Measurements from ENCODE around the gene CDH13.

CDH13 gene

DNA sequence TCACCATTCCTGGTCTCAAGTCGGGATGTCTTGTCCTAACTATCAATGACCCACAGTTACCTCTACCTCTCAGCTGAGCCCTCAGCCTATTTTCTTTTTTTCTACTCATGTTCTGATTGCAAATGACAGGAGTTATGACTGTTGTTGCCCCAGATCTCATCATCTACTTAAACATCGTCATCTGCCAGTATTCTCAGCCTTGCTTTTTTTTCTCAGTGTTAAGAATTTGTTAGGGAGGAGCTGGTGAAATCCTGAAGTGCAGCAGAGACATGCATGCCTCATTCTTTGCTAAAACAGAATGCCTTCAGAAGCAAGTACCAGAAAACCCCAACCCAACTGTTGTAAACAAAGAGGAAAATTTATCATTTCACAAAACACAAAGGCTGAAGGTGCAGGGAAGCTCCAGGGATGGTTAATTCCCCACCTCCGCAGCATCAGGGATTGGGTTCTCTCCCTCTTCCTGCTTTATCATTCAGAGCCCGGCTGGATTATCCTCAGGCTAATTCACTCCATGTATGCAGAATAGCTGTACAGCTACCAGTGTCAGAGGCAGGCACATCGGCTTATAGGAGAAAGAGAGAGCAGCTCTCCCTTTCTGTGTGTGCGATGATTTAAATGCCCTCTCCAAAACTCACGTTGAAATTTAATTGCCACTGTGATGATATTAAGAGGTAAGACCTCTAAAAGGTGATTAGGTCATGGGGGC is 640.2 kb downstream of the CDH13 start:
- no peaks in the 10 kb centered on the region for H3K27me3 ChIP-seq (ENCODE audit: control insufficient read depth in 1 of 2, insufficient read depth in 2 of 2, low read length in 2 of 2)
- no peak overlapping the region for H3K4me3 ChIP-seq (ENCODE audit: low read length in 2 of 2)
- no peak overlapping the region for H3K27ac ChIP-seq (ENCODE audit: low read length)
- no peaks in the 10 kb centered on the region for H3K4me1 ChIP-seq (ENCODE audit: control insufficient read depth, insufficient read depth, low read length)
- H3K36me3 ChIP-seq (ENCODE audit: control insufficient read depth in 2 of 2, insufficient read depth in 2 of 2, low read length in 2 of 2), result no peaks in the 10 kb centered on the region
- H3K9me3 ChIP-seq (ENCODE audit: control insufficient read depth in 2 of 2, low read length in 2 of 2), result no peaks in the 10 kb centered on the region
- H3K9ac ChIP-seq (ENCODE audit: low read length in 2 of 2), result no peak overlapping the region

DNA sequence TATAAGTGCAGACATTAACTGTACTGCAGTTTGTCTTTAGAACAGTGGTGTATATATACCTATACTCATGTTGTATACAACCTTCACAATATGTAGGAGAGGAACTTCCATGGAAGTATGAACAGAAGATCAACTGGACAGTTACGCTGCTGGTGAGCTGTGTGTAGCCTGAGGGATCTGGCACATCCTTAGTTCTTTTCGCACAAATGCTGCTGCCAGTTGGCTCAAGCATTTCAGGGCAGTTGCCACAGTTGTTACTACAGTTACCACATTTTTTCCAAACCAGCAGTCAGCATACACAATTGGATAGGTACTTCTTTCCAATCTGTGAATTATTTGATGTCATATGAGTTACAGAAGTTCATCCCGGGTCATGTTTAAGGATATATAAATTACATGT is 641.4 kb downstream of the CDH13 start:
- Histone ChIP-seq H3K27me3 (ENCODE audit: control insufficient read depth in 1 of 2, insufficient read depth in 2 of 2, low read length in 2 of 2) (no peaks in the 10 kb centered on the region), H3K36me3 (ENCODE audit: control insufficient read depth in 2 of 2, insufficient read depth in 2 of 2, low read length in 2 of 2) (no peaks in the 10 kb centered on the region), H3K4me3 (ENCODE audit: low read length in 2 of 2) (no peak overlapping the region), H3K9ac (ENCODE audit: low read length in 2 of 2) (no peak overlapping the region), H3K9me3 (ENCODE audit: control insufficient read depth in 2 of 2, low read length in 2 of 2) (no peaks in the 10 kb centered on the region), H3K27ac (ENCODE audit: low read length) (no peak overlapping the region), H3K4me1 (ENCODE audit: control insufficient read depth, insufficient read depth, low read length) (no peaks in the 10 kb centered on the region)

DNA sequence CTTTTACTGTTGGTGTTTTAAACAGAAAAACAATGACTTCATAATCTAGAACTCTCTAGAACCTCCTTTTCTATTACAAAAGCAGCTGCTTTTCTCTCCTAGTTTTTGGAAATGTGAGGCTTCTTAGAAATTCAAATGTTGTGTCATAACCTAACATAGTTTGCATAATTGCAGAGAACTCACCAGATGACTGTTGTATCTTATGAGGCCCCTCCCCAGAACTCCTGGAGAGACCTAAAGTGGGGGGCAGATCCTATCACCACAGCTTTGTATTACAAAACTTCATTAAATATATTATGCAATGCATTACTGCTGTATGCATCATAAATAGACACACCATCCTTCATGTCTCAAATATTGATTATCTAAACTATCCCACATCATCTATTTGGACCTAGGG is 642.3 kb downstream of the CDH13 start:
- H3K9ac ChIP-seq (ENCODE audit: low read length in 2 of 2), result no peak overlapping the region
- no peak overlapping the region for H3K4me3 ChIP-seq (ENCODE audit: low read length in 2 of 2)
- no peak overlapping the region for H3K27ac ChIP-seq (ENCODE audit: low read length)

DNA sequence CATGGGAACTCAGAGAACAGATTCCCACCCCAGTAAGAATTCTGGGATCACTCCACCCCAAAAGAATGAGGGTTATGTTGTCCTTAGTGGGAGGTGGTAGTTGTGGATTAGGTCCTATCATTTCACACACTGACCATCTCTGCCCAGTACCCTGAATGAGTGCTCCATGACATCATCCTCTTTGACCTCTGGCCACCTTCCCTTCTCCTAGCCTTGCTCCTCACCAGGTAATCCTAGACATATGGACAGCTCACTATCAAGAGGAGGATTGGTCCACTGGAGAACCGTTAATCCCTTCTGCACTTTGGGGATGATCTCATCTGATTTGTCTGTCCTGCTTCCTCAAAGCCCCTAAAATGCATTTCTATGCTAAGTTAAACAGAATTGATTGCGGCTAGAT is 642.8 kb downstream of the CDH13 start:
- H3K4me1 ChIP-seq (ENCODE audit: control insufficient read depth, insufficient read depth, low read length), result no peaks in the 10 kb centered on the region
- H3K4me3 ChIP-seq (ENCODE audit: low read length in 2 of 2), result no peak overlapping the region
- H3K9ac ChIP-seq (ENCODE audit: low read length in 2 of 2), result no peak overlapping the region

More for the DNA sequence above, 642.3 kb downstream of the CDH13 start:
- no peaks in the 10 kb centered on the region for H3K36me3 ChIP-seq (ENCODE audit: control insufficient read depth in 2 of 2, insufficient read depth in 2 of 2, low read length in 2 of 2)
- no peaks in the 10 kb centered on the region for H3K4me1 ChIP-seq (ENCODE audit: control insufficient read depth, insufficient read depth, low read length)
- no peaks in the 10 kb centered on the region for H3K9me3 ChIP-seq (ENCODE audit: control insufficient read depth in 2 of 2, low read length in 2 of 2)
- H3K27me3 ChIP-seq (ENCODE audit: control insufficient read depth in 1 of 2, insufficient read depth in 2 of 2, low read length in 2 of 2), result no peaks in the 10 kb centered on the region

DNA sequence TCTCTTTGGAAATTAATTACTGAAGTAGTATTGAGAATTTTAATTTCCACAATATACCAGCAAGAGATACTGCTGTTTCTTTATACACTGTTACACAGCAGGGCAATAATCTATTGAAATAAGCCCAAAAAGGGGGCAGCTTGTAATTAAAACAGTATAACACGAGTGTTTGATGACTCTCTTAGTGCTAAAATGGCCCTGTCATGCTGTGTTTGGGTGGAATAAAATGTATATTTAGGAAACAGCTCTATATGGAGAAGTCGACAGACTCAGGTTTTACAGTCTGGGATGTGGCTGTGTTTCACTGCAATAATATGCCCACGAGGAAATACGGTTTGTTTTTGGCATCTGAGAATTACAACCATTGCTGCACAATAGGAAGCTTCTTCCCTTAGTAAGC is 643.3 kb downstream of the CDH13 start:
- H3K9me3 ChIP-seq (ENCODE audit: control insufficient read depth in 2 of 2, low read length in 2 of 2), result no peaks in the 10 kb centered on the region
- H3K9ac ChIP-seq (ENCODE audit: low read length in 2 of 2), result no peak overlapping the region

More for the DNA sequence above, 642.8 kb downstream of the CDH13 start:
- H3K36me3 ChIP-seq (ENCODE audit: control insufficient read depth in 2 of 2, insufficient read depth in 2 of 2, low read length in 2 of 2), result no peaks in the 10 kb centered on the region
- H3K27me3 ChIP-seq (ENCODE audit: control insufficient read depth in 1 of 2, insufficient read depth in 2 of 2, low read length in 2 of 2), result no peaks in the 10 kb centered on the region
- no peaks in the 10 kb centered on the region for H3K9me3 ChIP-seq (ENCODE audit: control insufficient read depth in 2 of 2, low read length in 2 of 2)
- H3K27ac ChIP-seq (ENCODE audit: low read length), result no peak overlapping the region

DNA sequence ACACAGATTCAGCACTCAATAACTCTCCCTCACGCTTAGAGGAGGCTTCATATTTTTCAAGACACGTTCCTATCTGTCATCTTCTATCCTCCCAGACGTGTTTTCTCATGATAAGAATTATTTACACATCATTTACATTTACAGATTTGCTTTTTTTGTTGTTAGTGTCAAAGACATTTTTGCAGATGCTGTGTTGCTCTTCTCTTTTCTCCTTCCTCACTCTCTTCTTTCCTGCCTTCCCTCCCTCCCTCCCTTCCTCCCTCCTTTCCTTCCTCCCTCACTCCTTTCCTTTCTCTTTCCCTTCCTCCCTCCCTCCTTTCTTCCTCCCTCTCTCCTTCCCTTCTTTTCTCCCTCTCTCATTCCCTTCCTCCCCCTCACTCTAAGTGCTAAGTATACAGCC is 643.9 kb downstream of the CDH13 start:
- H3K9me3 ChIP-seq (ENCODE audit: control insufficient read depth in 2 of 2, low read length in 2 of 2), result no peaks in the 10 kb centered on the region
- no peak overlapping the region for H3K9ac ChIP-seq (ENCODE audit: low read length in 2 of 2)
- H3K36me3 ChIP-seq (ENCODE audit: control insufficient read depth in 2 of 2, insufficient read depth in 2 of 2, low read length in 2 of 2), result no peaks in the 10 kb centered on the region
- no peak overlapping the region for H3K27ac ChIP-seq (ENCODE audit: low read length)
- H3K27me3 ChIP-seq (ENCODE audit: control insufficient read depth in 1 of 2, insufficient read depth in 2 of 2, low read length in 2 of 2), result no peaks in the 10 kb centered on the region
- no peak overlapping the region for H3K4me3 ChIP-seq (ENCODE audit: low read length in 2 of 2)
- H3K4me1 ChIP-seq (ENCODE audit: control insufficient read depth, insufficient read depth, low read length), result no peaks in the 10 kb centered on the region

More for the DNA sequence above, 643.3 kb downstream of the CDH13 start:
- no peak overlapping the region for H3K27ac ChIP-seq (ENCODE audit: low read length)
- H3K36me3 ChIP-seq (ENCODE audit: control insufficient read depth in 2 of 2, insufficient read depth in 2 of 2, low read length in 2 of 2), result no peaks in the 10 kb centered on the region
- H3K4me3 ChIP-seq (ENCODE audit: low read length in 2 of 2), result no peak overlapping the region
- no peaks in the 10 kb centered on the region for H3K27me3 ChIP-seq (ENCODE audit: control insufficient read depth in 1 of 2, insufficient read depth in 2 of 2, low read length in 2 of 2)
- no peaks in the 10 kb centered on the region for H3K4me1 ChIP-seq (ENCODE audit: control insufficient read depth, insufficient read depth, low read length)

DNA sequence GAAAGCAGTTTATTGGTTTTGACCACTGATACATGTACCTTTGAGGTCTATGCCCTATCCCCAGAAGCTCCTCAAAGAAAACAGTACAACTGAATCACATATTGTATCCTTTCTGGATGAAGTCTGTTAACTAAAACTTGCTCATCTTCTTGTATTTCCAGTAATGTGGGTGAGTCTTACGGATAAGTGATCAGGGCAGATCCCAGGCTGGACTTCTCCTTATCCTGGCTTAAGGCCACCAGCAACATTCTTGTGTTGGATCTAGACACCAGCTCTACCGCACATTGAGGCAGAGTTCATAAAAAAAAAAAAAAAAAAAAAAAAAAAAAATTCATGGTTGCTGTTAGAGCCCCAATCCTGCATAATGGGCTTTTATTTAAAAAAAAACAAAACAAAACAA is 644.4 kb downstream of the CDH13 start:
- H3K4me3 ChIP-seq (ENCODE audit: low read length in 2 of 2), result no peak overlapping the region
- no peaks in the 10 kb centered on the region for H3K9me3 ChIP-seq (ENCODE audit: control insufficient read depth in 2 of 2, low read length in 2 of 2)
- no peak overlapping the region for H3K27ac ChIP-seq (ENCODE audit: low read length)
- no peaks in the 10 kb centered on the region for H3K36me3 ChIP-seq (ENCODE audit: control insufficient read depth in 2 of 2, insufficient read depth in 2 of 2, low read length in 2 of 2)
- H3K9ac ChIP-seq (ENCODE audit: low read length in 2 of 2), result no peak overlapping the region
- no peaks in the 10 kb centered on the region for H3K4me1 ChIP-seq (ENCODE audit: control insufficient read depth, insufficient read depth, low read length)
- no peaks in the 10 kb centered on the region for H3K27me3 ChIP-seq (ENCODE audit: control insufficient read depth in 1 of 2, insufficient read depth in 2 of 2, low read length in 2 of 2)

DNA sequence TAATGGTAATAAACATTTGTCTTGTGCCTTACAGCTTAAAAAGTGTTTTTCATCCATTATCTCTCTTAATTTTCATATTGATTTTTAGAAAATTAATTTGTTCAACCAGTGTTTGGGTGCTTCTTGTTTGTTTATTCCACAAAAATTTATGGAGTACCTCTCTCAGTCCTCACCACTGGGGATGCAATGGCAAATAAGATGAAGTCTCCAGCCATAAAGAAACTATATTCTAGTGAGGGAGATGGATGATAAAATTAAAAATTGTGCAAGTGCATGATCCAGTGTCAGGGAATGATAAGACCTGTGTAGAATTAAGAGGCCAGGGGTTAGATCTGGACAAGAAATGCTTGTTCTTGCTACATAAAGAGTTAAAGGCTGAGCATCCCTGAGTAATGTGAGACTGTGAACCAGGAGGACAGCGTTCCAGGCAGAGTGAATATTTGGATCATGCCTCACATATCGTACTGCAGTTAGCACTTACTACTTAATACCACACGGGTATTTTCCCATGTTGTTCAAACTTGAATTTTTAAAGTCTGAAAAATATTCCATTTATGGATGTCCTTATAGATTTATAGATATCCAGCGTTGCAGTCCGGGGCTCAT is 645.3 kb downstream of the CDH13 start:
- Histone ChIP-seq H3K27me3 (ENCODE audit: control insufficient read depth in 1 of 2, insufficient read depth in 2 of 2, low read length in 2 of 2) (no peaks in the 10 kb centered on the region), H3K36me3 (ENCODE audit: control insufficient read depth in 2 of 2, insufficient read depth in 2 of 2, low read length in 2 of 2) (no peaks in the 10 kb centered on the region), H3K4me1 (ENCODE audit: control insufficient read depth, insufficient read depth, low read length) (no peaks in the 10 kb centered on the region), H3K27ac (ENCODE audit: low read length) (no peak overlapping the region), H3K9ac (ENCODE audit: low read length in 2 of 2) (no peak overlapping the region), H3K9me3 (ENCODE audit: control insufficient read depth in 2 of 2, low read length in 2 of 2) (no peaks in the 10 kb centered on the region), H3K4me3 (ENCODE audit: low read length in 2 of 2) (no peak overlapping the region)

DNA sequence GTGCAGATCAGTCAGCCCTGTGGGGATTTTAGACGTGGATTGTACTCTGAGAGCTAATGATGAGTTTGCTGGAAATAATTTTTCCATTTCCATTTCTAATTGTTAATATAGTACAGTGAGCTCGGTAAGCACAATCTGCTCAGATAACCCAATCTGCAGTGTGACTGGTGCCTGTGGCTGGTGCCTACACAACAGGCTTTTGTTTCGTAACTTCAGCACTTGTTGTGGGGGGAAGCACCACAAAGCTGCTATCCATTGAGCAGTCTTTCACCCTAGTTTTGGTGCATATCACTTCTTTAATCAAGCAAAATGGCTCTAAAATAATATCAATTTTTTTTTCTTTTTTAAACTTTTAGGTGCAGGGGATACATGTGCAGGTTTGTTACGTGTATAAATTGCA is 646.1 kb downstream of the CDH13 start:
- no peaks in the 10 kb centered on the region for H3K27me3 ChIP-seq (ENCODE audit: control insufficient read depth in 1 of 2, insufficient read depth in 2 of 2, low read length in 2 of 2)
- no peak overlapping the region for H3K9ac ChIP-seq (ENCODE audit: low read length in 2 of 2)
- no peaks in the 10 kb centered on the region for H3K4me1 ChIP-seq (ENCODE audit: control insufficient read depth, insufficient read depth, low read length)
- no peak overlapping the region for H3K27ac ChIP-seq (ENCODE audit: low read length)
- no peaks in the 10 kb centered on the region for H3K36me3 ChIP-seq (ENCODE audit: control insufficient read depth in 2 of 2, insufficient read depth in 2 of 2, low read length in 2 of 2)
- H3K4me3 ChIP-seq (ENCODE audit: low read length in 2 of 2), result no peak overlapping the region
- no peaks in the 10 kb centered on the region for H3K9me3 ChIP-seq (ENCODE audit: control insufficient read depth in 2 of 2, low read length in 2 of 2)

DNA sequence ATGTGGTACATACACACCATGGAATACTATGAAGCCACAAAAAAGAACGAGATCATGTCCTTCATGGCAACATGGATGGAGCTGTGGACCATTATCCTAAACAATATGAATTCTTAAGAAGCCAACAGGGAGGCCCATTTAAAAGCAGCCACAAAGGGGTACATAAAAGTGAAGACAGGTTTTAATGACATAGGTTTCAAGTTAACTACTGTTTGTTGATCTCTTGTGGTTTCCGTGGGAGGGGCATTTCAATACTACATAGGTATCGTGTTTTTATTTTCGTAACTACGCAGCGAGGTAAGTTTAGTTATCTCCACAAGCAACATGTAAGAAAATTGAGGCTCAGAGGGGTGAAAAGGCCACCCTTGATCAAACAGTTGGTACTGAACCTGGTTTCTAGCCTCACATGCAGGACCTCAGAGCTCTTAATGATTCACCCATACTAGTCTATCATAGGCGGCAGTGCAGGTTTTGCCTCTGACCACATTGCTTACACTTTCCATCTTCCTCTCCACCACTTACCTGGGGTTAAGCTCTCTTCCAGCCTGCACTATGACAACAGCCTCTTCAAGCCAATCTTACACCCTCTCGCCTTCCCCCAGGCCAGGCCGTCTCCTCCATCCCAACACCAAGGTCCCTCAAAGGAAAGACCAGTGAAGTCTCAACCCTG is 646.9 kb downstream of the CDH13 start:
- Histone ChIP-seq H3K27me3 (ENCODE audit: control insufficient read depth in 1 of 2, insufficient read depth in 2 of 2, low read length in 2 of 2) (no peaks in the 10 kb centered on the region), H3K4me1 (ENCODE audit: control insufficient read depth, insufficient read depth, low read length) (no peaks in the 10 kb centered on the region), H3K27ac (ENCODE audit: low read length) (no peak overlapping the region), H3K4me3 (ENCODE audit: low read length in 2 of 2) (no peak overlapping the region), H3K9me3 (ENCODE audit: control insufficient read depth in 2 of 2, low read length in 2 of 2) (no peaks in the 10 kb centered on the region), H3K36me3 (ENCODE audit: control insufficient read depth in 2 of 2, insufficient read depth in 2 of 2, low read length in 2 of 2) (no peaks in the 10 kb centered on the region), H3K9ac (ENCODE audit: low read length in 2 of 2) (no peak overlapping the region)

DNA sequence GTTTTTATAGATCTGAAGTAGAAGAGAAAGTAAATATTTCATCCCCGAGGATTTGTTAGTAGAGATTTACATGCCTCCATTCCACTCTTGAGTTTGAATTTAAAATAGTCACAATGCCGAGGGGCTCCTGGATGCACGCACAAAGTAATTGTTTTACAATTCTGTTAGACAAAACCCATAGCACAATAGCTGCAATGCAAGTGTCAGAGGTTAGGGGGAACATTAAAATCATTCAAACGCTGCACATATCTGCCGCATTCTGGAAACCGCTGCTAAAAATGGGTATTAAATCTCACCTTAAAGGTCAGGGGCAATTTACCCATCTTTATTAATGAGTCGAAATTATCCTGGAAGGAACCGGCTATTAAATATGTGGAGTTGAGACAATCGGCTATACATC is 652.5 kb downstream of the CDH13 start:
- Histone ChIP-seq H3K4me3 (ENCODE audit: low read length in 2 of 2) (no peak overlapping the region), H3K27ac (ENCODE audit: low read length) (no peak overlapping the region), H3K4me1 (ENCODE audit: control insufficient read depth, insufficient read depth, low read length) (no peaks in the 10 kb centered on the region), H3K27me3 (ENCODE audit: control insufficient read depth in 1 of 2, insufficient read depth in 2 of 2, low read length in 2 of 2) (no peaks in the 10 kb centered on the region), H3K9me3 (ENCODE audit: control insufficient read depth in 2 of 2, low read length in 2 of 2) (no peaks in the 10 kb centered on the region), H3K36me3 (ENCODE audit: control insufficient read depth in 2 of 2, insufficient read depth in 2 of 2, low read length in 2 of 2) (no peaks in the 10 kb centered on the region), H3K9ac (ENCODE audit: low read length in 2 of 2) (no peak overlapping the region)
